ENCODE data around the gene VWF. TPM values are rescaled to one million over a fixed set of nuclear protein-coding genes. Genes with fewer than 3 reads are reported as not detected.
"Not testable (repeated sequence)": the region's sequence is repeated elsewhere in the genome, so short reads cannot be mapped to it uniquely, and the experiment has no call there.

The VWF gene
- polyA plus RNA-seq, 3 donors from 2014 or later, result 0.10 to 0.16 TPM; not detected in 1

DNA sequence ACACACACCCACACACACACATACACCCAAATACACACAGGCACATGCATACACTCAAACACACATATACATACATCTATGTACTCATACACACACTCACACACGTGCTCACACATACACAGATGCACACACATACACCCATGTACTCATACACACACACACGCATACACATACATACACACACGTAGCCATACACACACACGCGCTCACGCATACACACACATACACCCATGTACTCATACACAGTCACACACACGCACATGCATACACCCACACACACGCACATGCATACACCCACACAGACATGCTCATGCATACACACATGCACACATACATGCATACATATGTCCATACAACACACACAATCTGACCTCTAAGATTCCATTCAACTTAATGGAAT lies 91.7 kb downstream of the VWF start:
- no peak for DNase-seq
- peaks cover 2 to 7% (median 2%) of the 10 kb centered on the region in 3 donors for H3K27me3 Mint-ChIP-seq (ENCODE audit: low read depth in 3 of 3)
- H3K4me3 Mint-ChIP-seq, result no peak overlapping the region
- no peaks in the 10 kb centered on the region for H3K36me3 Mint-ChIP-seq
- H3K4me1 Mint-ChIP-seq, result no peaks in the 10 kb centered on the region
- no peaks in the 10 kb centered on the region for H3K9me3 Mint-ChIP-seq
- H3K27ac Mint-ChIP-seq, result no peak overlapping the region

GRCh38 chr12:6031001-6031400 lies 93.5 kb downstream of the VWF start:
- no peaks in the 10 kb centered on the region for H3K4me1 Mint-ChIP-seq
- peaks cover 2 to 6% (median 2%) of the 10 kb centered on the region in 3 donors for H3K27me3 Mint-ChIP-seq (ENCODE audit: low read depth in 3 of 3)
- H3K36me3 Mint-ChIP-seq, result no peaks in the 10 kb centered on the region
- no peak overlapping the region for H3K4me3 Mint-ChIP-seq
- no peak for DNase-seq
- H3K27ac Mint-ChIP-seq, result no peak overlapping the region
- no peaks in the 10 kb centered on the region for H3K9me3 Mint-ChIP-seq

- Mint-ChIP-seq H3K27ac (no peak overlapping the region), H3K36me3 (no peaks in the 10 kb centered on the region), H3K4me1 (no peaks in the 10 kb centered on the region)
Measured at GRCh38 chr12:6030081-6030480, 94.4 kb downstream of the VWF start.

GRCh38 chr12:6029401-6029800 lies 95.1 kb downstream of the VWF start:
- Mint-ChIP-seq H3K27ac (no peak overlapping the region), H3K4me3 (no peak overlapping the region), H3K36me3 (no peaks in the 10 kb centered on the region), H3K9me3 (peaks cover 0 to 3% (median 0%) of the 10 kb centered on the region in 6 donors), H3K4me1 (no peaks in the 10 kb centered on the region), H3K27me3 (ENCODE audit: low read depth in 3 of 3) (peaks cover 2 to 5% (median 2%) of the 10 kb centered on the region in 3 donors)
- DNase-seq, result no peak

More at GRCh38 chr12:6030081-6030480, 94.4 kb downstream of the VWF start:
- no peak overlapping the region for H3K4me3 Mint-ChIP-seq
- H3K9me3 Mint-ChIP-seq, result peaks cover 0 to 2% (median 0%) of the 10 kb centered on the region in 6 donors
- H3K27me3 Mint-ChIP-seq (ENCODE audit: low read depth in 3 of 3), result peaks cover 2 to 6% (median 3%) of the 10 kb centered on the region in 3 donors
- DNase-seq, result no peak

GRCh38 chr12:6026998-6027397 lies 97.5 kb downstream of the VWF start:
- no peak overlapping the region for H3K4me3 Mint-ChIP-seq
- H3K9me3 Mint-ChIP-seq, result peaks cover 0 to 3% (median 0%) of the 10 kb centered on the region in 6 donors
- no peak overlapping the region for H3K27ac Mint-ChIP-seq
- H3K36me3 Mint-ChIP-seq, result no peaks in the 10 kb centered on the region
- H3K27me3 Mint-ChIP-seq (ENCODE audit: low read depth in 3 of 3), result peaks cover 1 to 5% (median 2%) of the 10 kb centered on the region in 3 donors
- no peaks in the 10 kb centered on the region for H3K4me1 Mint-ChIP-seq
- DNase-seq, result no peak

DNA sequence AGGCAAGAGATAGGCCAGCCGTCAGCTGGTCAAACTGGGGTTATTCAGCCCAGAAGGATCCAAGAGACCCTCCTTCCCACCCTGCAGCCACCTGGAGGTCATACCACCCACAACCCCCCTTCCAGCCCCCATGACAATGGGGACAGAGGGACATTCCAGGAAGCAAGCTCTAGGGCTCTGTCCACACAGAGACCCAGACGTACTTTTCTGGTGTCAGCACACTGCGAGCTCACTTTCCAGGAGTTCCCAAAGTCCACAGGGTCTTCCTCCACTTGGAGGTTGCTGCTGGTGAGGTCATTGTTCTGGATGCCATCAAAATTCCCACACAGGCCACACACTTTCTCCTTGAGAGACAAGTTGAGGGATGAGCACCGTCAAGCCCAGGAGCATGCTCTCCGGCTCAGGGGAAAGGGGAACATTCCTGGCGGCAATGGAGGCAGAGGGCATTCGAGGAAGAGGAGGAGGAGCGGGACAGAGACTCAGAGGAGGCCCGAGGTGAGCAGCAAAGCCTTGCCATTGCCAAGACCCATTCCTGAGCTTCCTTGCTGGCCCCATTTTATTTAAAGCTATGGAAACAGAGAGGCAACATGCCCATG lies 98.7 kb downstream of the VWF start:
- H3K4me1 Mint-ChIP-seq; H3K27ac Mint-ChIP-seq; H3K4me3 Mint-ChIP-seq; H3K36me3 Mint-ChIP-seq; DNase-seq; H3K9me3 Mint-ChIP-seq; H3K27me3 Mint-ChIP-seq (ENCODE audit: low read depth in 3 of 3): not testable (repeated sequence)

GRCh38 chr12:6024066-6024465 lies 100.4 kb downstream of the VWF start:
- H3K27ac Mint-ChIP-seq; DNase-seq; H3K27me3 Mint-ChIP-seq (ENCODE audit: low read depth in 3 of 3); H3K4me1 Mint-ChIP-seq; H3K36me3 Mint-ChIP-seq; H3K4me3 Mint-ChIP-seq; H3K9me3 Mint-ChIP-seq: not testable (repeated sequence)

DNA sequence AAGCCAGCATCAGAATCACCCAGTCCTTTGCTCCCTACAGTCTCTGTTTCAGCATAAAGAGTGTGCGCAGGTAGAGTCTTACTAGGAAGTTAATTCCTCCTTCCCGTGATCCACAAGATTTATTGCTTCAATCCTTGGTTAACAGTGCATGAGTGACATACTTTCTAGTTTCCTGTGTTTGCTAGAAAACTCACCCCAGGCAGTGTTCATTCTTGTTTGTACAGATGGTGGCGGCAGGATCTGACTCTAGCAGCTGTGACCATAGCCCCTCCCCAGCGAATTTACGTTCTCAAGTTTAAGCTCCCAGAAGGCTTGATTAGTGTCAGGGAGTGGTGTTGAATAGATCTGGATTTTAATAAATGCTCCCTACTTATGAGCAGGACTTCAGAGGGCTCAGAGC lies 103.5 kb downstream of the VWF start:
- Mint-ChIP-seq H3K27me3 (ENCODE audit: low read depth in 3 of 3) (peaks cover 0 to 5% (median 3%) of the 10 kb centered on the region in 3 donors), H3K9me3 (peaks cover 0 to 2% (median 0%) of the 10 kb centered on the region in 6 donors), H3K27ac (no peak overlapping the region), H3K36me3 (no peaks in the 10 kb centered on the region), H3K4me1 (no peaks in the 10 kb centered on the region), H3K4me3 (no peak overlapping the region)
- no peak for DNase-seq

DNA sequence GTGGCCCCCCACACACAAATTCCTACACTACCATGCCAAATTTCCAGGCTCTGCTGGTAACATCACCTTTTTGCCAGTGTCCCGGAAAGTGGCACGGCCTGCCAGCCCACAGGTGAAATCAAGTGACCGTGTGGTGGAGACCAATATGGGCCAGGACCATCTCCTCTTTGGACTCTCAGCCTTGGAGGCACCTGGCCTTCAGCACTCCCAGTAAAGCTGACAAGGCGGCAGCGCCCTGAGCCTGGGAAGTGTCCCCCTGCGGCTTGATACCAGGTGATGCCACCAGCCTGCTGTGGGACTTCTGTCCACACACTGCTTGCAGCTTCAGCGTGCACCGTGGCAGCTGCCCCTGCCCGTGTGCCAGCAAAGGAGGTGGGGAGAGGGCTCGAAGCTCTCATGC lies 104.0 kb downstream of the VWF start:
- not testable (repeated sequence) for H3K4me3 Mint-ChIP-seq; H3K9me3 Mint-ChIP-seq; H3K36me3 Mint-ChIP-seq; H3K27me3 Mint-ChIP-seq (ENCODE audit: low read depth in 3 of 3); H3K27ac Mint-ChIP-seq; DNase-seq; H3K4me1 Mint-ChIP-seq

DNA sequence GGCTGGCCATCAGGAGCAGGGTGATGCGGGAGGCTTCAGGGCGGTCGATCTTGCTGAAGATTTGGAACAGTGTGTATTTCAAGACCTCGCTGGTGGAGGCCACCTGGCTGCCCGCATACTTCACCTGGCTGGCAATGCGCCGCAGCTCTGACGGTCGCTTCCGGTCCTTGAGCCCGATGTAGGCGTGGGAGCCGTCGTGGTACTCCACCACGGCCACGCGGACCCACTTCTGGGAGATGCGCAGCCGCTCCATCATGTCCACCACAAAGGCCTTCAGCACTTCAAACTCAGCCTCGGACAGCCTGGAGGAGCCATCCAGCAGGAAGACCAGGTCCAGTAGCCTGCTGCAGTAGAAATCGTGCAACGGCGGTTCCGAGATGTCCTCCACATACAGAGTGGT lies 105.2 kb downstream of the VWF start:
- not testable (repeated sequence) for H3K9me3 Mint-ChIP-seq

GRCh38 chr12:6018265-6018664 lies 106.2 kb downstream of the VWF start:
- Mint-ChIP-seq H3K9me3 (no peaks in the 10 kb centered on the region), H3K4me1 (no peaks in the 10 kb centered on the region), H3K27ac (no peak overlapping the region), H3K4me3 (no peak overlapping the region), H3K36me3 (no peaks in the 10 kb centered on the region), H3K27me3 (ENCODE audit: low read depth in 3 of 3) (peaks cover 0 to 5% (median 0%) of the 10 kb centered on the region in 3 donors)
- no peak for DNase-seq

More for the DNA sequence above, 105.2 kb downstream of the VWF start:
- H3K27ac Mint-ChIP-seq; H3K36me3 Mint-ChIP-seq; H3K4me1 Mint-ChIP-seq; H3K27me3 Mint-ChIP-seq (ENCODE audit: low read depth in 3 of 3); H3K4me3 Mint-ChIP-seq; DNase-seq: not testable (repeated sequence)

GRCh38 chr12:6016756-6017155 lies 107.7 kb downstream of the VWF start:
- no peaks in the 10 kb centered on the region for H3K9me3 Mint-ChIP-seq
- H3K36me3 Mint-ChIP-seq, result no peaks in the 10 kb centered on the region
- no peak overlapping the region for H3K4me3 Mint-ChIP-seq
- no peak for DNase-seq
- no peaks in the 10 kb centered on the region for H3K4me1 Mint-ChIP-seq
- peaks cover 0 to 5% (median 0%) of the 10 kb centered on the region in 3 donors for H3K27me3 Mint-ChIP-seq (ENCODE audit: low read depth in 3 of 3)
- H3K27ac Mint-ChIP-seq, result no peak overlapping the region

GRCh38 chr12:6016004-6016403 lies 108.5 kb downstream of the VWF start:
- H3K36me3 Mint-ChIP-seq; H3K27ac Mint-ChIP-seq; H3K4me3 Mint-ChIP-seq; H3K9me3 Mint-ChIP-seq; H3K27me3 Mint-ChIP-seq (ENCODE audit: low read depth in 3 of 3); DNase-seq; H3K4me1 Mint-ChIP-seq: not testable (repeated sequence)

GRCh38 chr12:6015271-6015670 lies 109.2 kb downstream of the VWF start:
- not testable (repeated sequence) for H3K27ac Mint-ChIP-seq; H3K4me1 Mint-ChIP-seq; H3K27me3 Mint-ChIP-seq (ENCODE audit: low read depth in 3 of 3); H3K4me3 Mint-ChIP-seq; H3K36me3 Mint-ChIP-seq; H3K9me3 Mint-ChIP-seq; DNase-seq

DNA sequence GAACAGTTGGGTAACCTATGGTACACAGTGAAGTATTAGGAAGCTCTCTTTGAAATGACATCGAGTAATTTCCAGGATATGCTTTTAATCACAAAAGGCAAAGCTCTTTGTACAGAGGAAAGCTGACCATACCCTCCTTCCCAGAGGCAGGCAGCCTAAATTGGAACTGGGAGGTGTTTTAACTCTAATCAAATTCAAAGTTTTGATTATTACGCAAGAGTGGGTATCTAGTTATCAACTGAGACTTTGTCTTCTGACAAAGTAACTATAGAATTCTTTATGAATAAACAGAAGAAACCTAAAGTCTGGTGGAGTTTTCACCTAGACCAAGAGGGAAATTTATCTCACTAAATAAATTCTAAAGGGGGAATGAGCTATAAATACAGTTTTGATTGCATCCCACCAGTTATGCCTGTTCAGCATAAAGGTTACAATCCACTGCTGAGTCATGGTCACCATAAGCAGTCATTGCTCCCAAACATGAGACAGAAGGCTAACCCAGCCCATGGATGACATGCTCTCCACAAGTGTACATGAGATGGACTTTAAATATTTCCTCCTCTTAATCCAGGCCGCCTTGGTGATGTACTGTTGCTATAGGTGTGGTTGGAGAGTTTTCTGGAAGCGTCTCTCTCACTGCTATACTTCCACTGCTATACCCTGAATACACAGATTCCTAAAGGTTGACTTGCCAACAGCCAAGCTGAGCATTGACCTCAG lies 113.7 kb downstream of the VWF start:
- not testable (repeated sequence) for H3K9me3 Mint-ChIP-seq; H3K4me3 Mint-ChIP-seq; H3K4me1 Mint-ChIP-seq; H3K36me3 Mint-ChIP-seq; H3K27ac Mint-ChIP-seq; DNase-seq; H3K27me3 Mint-ChIP-seq (ENCODE audit: low read depth in 3 of 3)

Measured in immature natural killer cell (primary cell).